Right atrium auricular region (tissue), 2 donors: ENCODE results near the gene EWSR1. TPM values are rescaled to one million over a fixed set of nuclear protein-coding genes. Genes with fewer than 3 reads are reported as not detected.
"Not testable (repeated sequence)": the region's sequence is repeated elsewhere in the genome, so short reads cannot be mapped to it uniquely, and the experiment has no call there.

Source experiments
- DNase-seq: peaks from one replicate; pipeline ENCODE4 v3.0.0-alpha.2; 2019; ENCODE audit warnings: low spot score
- H3K27ac ChIP-seq, 2 donors: fragments of 200-600 bp; sonication (generic); 1 replicate in 1 of 2; 2 replicates in 1 of 2; pipeline ENCODE4 v1.5.1; 2016 to 2019
- H3K27me3 ChIP-seq, 2 donors: fragments of 200-600 bp; sonication (generic); one replicate each; pipeline versions ENCODE4 v1.5.1 to v1.6.0; 2017 to 2019
- H3K36me3 ChIP-seq: fragments of 200-600 bp; sonication (generic); one replicate; pipeline ENCODE4 v1.5.1; 2016
- H3K4me1 ChIP-seq, 2 donors: fragments of 200-600 bp; sonication (generic); one replicate each; pipeline versions ENCODE4 v1.5.1 to v1.6.0; 2017 to 2019
- H3K4me3 ChIP-seq, 2 donors: fragments of 200-600 bp; sonication (generic); 1 replicate in 1 of 2; 2 replicates in 1 of 2; pipeline ENCODE4 v1.5.1; 2017 to 2019; ENCODE audit warnings: mild to moderate bottlenecking in 1 of 2, moderate library complexity in 1 of 2
- H3K9me3 ChIP-seq, 2 donors: fragments of 200-600 bp; sonication (generic); one replicate each; pipeline ENCODE4 v1.5.1; 2019
- total RNA-seq, 2 donors: library from RNA; depleted of rRNA; stranded (reverse); fragments of >200 nt; gene quantifications; one replicate each; pipeline ENCODE4 v1.1.0, GENCODE V29; 2016
- TF ChIP-seq, protein P1 (sequence below), 2 donors: fragments of 200-600 bp; sonication (generic); IDR thresholded peaks; one replicate each; pipeline ENCODE4 v1.5.1; 2019; ENCODE audit warnings: antibody characterized with exemption in 2 of 2

Gene EWSR1, protein sequence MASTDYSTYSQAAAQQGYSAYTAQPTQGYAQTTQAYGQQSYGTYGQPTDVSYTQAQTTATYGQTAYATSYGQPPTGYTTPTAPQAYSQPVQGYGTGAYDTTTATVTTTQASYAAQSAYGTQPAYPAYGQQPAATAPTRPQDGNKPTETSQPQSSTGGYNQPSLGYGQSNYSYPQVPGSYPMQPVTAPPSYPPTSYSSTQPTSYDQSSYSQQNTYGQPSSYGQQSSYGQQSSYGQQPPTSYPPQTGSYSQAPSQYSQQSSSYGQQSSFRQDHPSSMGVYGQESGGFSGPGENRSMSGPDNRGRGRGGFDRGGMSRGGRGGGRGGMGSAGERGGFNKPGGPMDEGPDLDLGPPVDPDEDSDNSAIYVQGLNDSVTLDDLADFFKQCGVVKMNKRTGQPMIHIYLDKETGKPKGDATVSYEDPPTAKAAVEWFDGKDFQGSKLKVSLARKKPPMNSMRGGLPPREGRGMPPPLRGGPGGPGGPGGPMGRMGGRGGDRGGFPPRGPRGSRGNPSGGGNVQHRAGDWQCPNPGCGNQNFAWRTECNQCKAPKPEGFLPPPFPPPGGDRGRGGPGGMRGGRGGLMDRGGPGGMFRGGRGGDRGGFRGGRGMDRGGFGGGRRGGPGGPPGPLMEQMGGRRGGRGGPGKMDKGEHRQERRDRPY
- 100 to 1,000 TPM; 153 to 179 TPM for total RNA-seq

DNA sequence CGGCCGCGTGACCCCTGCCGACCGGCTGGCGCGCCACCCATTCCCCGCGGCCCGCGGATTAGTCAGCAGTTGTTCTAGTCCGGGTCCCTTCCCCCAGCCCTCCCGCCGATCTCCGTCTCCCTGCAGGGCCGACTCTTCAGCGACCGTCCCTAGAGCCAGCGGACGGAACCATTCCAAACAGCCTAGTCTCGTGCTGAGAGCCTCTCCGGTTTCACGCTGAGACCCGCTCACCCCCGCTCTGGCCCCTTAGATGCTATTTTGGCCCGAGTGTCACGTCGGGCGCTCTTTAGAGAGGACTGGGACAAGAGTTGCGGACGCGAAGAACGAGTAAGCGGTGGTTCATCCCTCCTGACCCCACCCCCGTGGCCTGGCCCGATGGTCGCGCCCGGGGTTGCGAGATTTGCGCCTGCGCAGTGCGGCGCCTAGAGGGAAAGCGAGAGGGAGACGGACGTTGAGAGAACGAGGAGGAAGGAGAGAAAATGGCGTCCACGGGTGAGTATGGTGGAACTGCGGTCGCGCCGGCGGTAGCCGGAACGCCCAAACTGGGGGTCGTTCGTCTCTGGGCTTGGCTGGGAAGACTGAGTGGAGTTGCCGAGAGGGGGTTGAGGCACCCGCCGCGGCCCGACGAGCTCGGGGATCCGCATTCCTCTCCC, at the start of gene EWSR1, which contains the start of gene RHBDD3:
Gene EWSR1, plus strand, starts transcription at position 411 of the 653 bp plus-strand sequence. Its CDS starts 69 bp downstream, at position 480.
Gene RHBDD3, minus strand, starts transcription at position 124 of the 653 bp plus-strand sequence. CDS start 2,355 bp downstream, outside the sequence.
- H3K9me3 ChIP-seq: no peaks in the 10 kb centered on the region
- TF ChIP-seq, protein P1, sequence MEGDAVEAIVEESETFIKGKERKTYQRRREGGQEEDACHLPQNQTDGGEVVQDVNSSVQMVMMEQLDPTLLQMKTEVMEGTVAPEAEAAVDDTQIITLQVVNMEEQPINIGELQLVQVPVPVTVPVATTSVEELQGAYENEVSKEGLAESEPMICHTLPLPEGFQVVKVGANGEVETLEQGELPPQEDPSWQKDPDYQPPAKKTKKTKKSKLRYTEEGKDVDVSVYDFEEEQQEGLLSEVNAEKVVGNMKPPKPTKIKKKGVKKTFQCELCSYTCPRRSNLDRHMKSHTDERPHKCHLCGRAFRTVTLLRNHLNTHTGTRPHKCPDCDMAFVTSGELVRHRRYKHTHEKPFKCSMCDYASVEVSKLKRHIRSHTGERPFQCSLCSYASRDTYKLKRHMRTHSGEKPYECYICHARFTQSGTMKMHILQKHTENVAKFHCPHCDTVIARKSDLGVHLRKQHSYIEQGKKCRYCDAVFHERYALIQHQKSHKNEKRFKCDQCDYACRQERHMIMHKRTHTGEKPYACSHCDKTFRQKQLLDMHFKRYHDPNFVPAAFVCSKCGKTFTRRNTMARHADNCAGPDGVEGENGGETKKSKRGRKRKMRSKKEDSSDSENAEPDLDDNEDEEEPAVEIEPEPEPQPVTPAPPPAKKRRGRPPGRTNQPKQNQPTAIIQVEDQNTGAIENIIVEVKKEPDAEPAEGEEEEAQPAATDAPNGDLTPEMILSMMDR (IDR thresholded peaks at IDR 0.05): no peak
- H3K27ac ChIP-seq: peak within 1 kb of the TSS; percentile 99
- peaks cover 29% of the 10 kb centered on the region for H3K36me3 ChIP-seq
- peak; percentile 97 for DNase-seq
- H3K4me1 ChIP-seq: peaks cover 0 to 53% of the 10 kb centered on the region in 2 donors
- peak within 1 kb of the TSS; percentile 89 to 93 for H3K4me3 ChIP-seq
- H3K27me3 ChIP-seq: no peaks in the 10 kb centered on the region

DNA sequence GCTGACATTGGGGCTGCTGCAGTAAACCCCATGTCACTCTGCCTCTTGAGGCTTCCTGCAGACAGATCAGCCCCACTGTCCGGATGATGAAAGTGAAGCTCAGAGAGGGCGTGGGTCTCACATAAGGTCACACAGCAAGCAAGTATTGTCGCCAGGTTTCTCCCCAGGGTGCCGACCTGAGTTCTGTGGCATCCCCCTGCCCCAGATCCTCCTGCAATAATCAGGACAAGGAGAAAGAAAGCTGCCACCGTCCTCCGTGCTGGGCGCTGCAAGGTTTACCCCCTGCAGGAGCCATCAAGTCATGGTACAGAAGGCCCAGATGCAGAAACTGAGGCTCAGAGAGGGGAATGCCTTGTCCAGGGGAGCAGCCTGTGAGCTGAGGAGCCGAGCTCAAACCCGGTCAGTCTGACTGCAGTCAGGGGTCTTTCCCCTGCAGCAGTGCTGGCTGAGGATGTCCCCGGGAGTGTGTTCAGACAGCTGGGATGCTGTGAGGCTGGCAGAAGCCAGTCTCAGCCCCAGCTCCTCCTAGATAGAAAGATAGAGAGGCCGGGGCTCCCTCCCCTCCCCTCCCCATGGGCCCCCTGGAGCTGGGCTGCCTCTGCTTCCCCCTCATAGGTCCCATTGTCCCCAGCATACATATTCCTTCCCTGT, 49.2 kb upstream of the EWSR1 start:
- DNase-seq: no peak
- TF ChIP-seq, protein P1 (IDR thresholded peaks at IDR 0.05): no peak
- H3K27ac ChIP-seq: no peak overlapping the region

DNA sequence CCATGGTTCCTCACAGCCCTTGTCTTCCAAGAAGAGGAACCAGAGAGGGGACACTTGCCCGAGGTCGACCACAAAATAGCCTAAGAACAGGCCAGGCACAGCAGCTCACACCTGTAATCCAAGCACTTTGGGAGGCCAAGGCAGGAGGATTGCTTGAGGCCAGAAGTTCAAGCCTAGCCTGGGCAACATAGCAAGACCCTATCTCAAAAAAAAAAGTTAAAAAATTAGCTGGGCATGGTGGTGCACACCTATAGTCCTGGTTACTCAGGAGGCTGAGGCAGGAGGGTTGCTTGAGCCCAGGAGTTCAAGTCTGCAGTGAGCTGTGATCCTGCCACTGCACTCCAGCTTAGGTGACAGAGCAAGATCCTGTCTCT, 48.7 kb upstream of the EWSR1 start:
- DNase-seq: not testable (repeated sequence)

More for the DNA sequence above, 49.2 kb upstream of the EWSR1 start:
- no peaks in the 10 kb centered on the region for H3K27me3 ChIP-seq
- H3K36me3 ChIP-seq: no peaks in the 10 kb centered on the region
- H3K4me3 ChIP-seq: no peak overlapping the region
- peaks cover 0 to under 1% of the 10 kb centered on the region in 2 donors for H3K4me1 ChIP-seq
- H3K9me3 ChIP-seq: no peaks in the 10 kb centered on the region

DNA sequence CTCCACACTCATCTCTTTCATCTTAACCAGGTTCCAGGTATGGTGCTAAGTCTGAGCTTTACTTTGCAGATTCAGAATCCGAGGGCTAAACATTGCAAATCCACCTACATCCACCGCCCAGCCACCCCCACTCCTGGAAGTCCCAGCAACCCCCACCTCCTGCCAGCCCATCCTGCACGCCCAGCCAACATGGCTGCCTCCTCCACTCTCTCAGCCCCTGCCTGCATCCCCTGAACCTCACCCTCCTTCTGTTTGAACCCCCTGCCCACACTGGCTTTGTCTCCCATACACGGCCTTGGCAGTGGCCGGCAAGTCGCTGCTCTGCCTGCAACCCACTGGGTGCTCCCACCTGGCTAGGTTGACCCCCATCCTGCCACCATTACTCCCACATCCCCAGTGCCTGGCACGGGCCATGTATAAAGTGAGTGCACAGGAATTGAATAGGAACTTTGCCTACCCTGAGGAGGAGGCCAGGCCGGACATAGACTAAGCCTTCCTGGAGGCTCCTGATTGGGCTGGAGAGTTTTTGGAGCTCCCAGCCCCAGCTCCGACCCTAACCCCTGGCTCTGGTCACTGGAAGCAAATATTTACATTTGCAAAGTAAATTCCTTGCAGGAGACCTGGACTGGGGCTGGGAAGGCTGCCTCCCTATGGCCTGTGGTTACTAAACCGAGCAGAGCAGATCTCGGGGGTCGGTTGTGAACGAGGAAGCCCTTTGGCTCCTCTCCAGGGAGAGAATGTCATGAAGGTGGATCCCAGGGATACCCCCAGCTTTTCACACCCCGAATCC, 48.0 kb upstream of the EWSR1 start:
- DNase-seq: no peak
- no peaks in the 10 kb centered on the region for H3K9me3 ChIP-seq
- no peak overlapping the region for H3K4me3 ChIP-seq
- H3K36me3 ChIP-seq: no peaks in the 10 kb centered on the region
- TF ChIP-seq, protein P1 (IDR thresholded peaks at IDR 0.05): no peak
- H3K27me3 ChIP-seq: no peaks in the 10 kb centered on the region
- H3K4me1 ChIP-seq: peaks cover 0 to 13% of the 10 kb centered on the region in 2 donors
- no peak overlapping the region for H3K27ac ChIP-seq

More for the DNA sequence above, 48.7 kb upstream of the EWSR1 start:
- not testable (repeated sequence) for H3K36me3 ChIP-seq, H3K4me1 ChIP-seq, H3K27me3 ChIP-seq, H3K4me3 ChIP-seq, H3K9me3 ChIP-seq, H3K27ac ChIP-seq

DNA sequence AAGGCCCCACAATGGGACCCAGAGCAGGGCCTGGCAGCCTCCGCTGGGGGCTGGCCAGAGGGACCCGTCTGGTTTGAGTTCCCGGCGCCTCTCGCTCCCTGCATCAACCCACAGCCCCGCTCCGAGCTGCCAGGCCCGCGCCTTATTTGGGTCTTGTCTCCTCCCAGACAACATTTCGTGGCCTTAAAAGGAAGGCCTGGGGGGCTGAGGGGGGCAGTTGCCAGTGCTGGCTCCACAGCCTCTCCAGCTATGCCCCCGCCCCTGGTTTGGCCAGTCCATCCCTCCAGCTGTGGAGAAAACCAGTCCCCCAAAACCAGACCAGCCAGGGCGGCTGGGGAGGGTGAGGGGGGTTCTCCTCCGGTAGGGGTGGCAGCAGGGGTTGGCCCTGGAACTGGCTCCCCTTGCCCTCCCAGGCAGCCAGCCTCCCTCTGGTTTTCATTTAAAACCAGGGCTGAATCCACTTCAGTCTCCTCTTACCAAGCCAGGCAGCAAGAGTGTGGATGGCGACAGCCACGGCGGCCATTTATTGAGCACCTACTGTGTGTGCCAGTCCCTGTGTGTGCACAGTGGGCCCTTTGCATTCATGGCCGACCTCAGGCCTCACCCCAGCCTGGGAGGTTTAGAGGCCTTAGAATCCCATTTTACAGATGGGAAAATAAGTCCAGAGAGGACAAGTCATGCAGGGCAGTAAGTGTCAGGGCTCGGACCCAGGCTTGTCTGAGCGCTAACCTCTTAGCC, 43.8 kb upstream of the EWSR1 start:
- Histone ChIP-seq H3K27ac (no peak overlapping the region), H3K4me3 (no peak overlapping the region), H3K27me3 (no peaks in the 10 kb centered on the region), H3K36me3 (no peaks in the 10 kb centered on the region), H3K9me3 (no peaks in the 10 kb centered on the region), H3K4me1 (peaks cover 0 to 23% of the 10 kb centered on the region in 2 donors)
- no peak for DNase-seq
- TF ChIP-seq, protein P1 (IDR thresholded peaks at IDR 0.05): no peak
